Measurements from ENCODE around the gene ELFN1. TPM values are rescaled to one million over a fixed set of nuclear protein-coding genes. Genes with fewer than 3 reads are reported as not detected.

The ELFN1 gene
- polyA plus RNA-seq, 2 donors = 0.16 to 0.39 TPM

GRCh38 chr7:1725766-1726630 is 55.9 kb downstream of the ELFN1 start:
- 53 to 57% methylated on average over 25 of the region's 25 CpGs for WGBS, 2 donors
- H3K9me3 ChIP-seq (ENCODE audit: control insufficient read depth in 2 of 2, insufficient read depth in 1 of 2, low read depth in 1 of 2, low read length in 1 of 2) = peaks cover 5 to 17% of the 10 kb centered on the region in 2 donors
- no peak overlapping the region for H3K27ac ChIP-seq (ENCODE audit: low read depth in 2 of 2, low read length in 1 of 2)
- H3K27me3 ChIP-seq (ENCODE audit: control insufficient read depth in 1 of 2, insufficient read depth in 2 of 2, low read length in 2 of 2) = no peaks in the 10 kb centered on the region
- no peak overlapping the region for H3K4me3 ChIP-seq (ENCODE audit: low read depth in 1 of 2, low read length in 2 of 2)
- no peaks in the 10 kb centered on the region for H3K36me3 ChIP-seq (ENCODE audit: control insufficient read depth in 2 of 2, insufficient read depth in 2 of 2, low read length in 1 of 2)
- peaks cover 4 to 12% of the 10 kb centered on the region in 2 donors for H3K4me1 ChIP-seq (ENCODE audit: control insufficient read depth in 2 of 2, insufficient read depth in 2 of 2, low read length in 1 of 2)

GRCh38 chr7:1727079-1727478 is 57.0 kb downstream of the ELFN1 start:
- WGBS, 2 donors = 91 to 93% methylated on average over 2 of the region's 2 CpGs
- H3K27ac ChIP-seq (ENCODE audit: low read depth in 2 of 2, low read length in 1 of 2) = no peak overlapping the region
- no peaks in the 10 kb centered on the region for H3K27me3 ChIP-seq (ENCODE audit: control insufficient read depth in 1 of 2, insufficient read depth in 2 of 2, low read length in 2 of 2)
- peaks cover 3 to 7% of the 10 kb centered on the region in 2 donors for H3K4me1 ChIP-seq (ENCODE audit: control insufficient read depth in 2 of 2, insufficient read depth in 2 of 2, low read length in 1 of 2)
- peaks cover 5 to 17% of the 10 kb centered on the region in 2 donors for H3K9me3 ChIP-seq (ENCODE audit: control insufficient read depth in 2 of 2, insufficient read depth in 1 of 2, low read depth in 1 of 2, low read length in 1 of 2)
- H3K36me3 ChIP-seq (ENCODE audit: control insufficient read depth in 2 of 2, insufficient read depth in 2 of 2, low read length in 1 of 2) = no peaks in the 10 kb centered on the region
- no peak overlapping the region for H3K4me3 ChIP-seq (ENCODE audit: low read depth in 1 of 2, low read length in 2 of 2)

GRCh38 chr7:1727812-1728570 is 57.9 kb downstream of the ELFN1 start:
- H3K9me3 ChIP-seq (ENCODE audit: control insufficient read depth in 2 of 2, insufficient read depth in 1 of 2, low read depth in 1 of 2, low read length in 1 of 2) = peaks cover 5 to 17% of the 10 kb centered on the region in 2 donors
- 84 to 85% methylated on average over 15 of the region's 15 CpGs for WGBS, 2 donors

GRCh38 chr7:1729183-1729582 is 59.1 kb downstream of the ELFN1 start:
- Histone ChIP-seq H3K9me3 (ENCODE audit: control insufficient read depth in 2 of 2, insufficient read depth in 1 of 2, low read depth in 1 of 2, low read length in 1 of 2) (peaks cover 5 to 17% of the 10 kb centered on the region in 2 donors), H3K27me3 (ENCODE audit: control insufficient read depth in 1 of 2, insufficient read depth in 2 of 2, low read length in 2 of 2) (no peaks in the 10 kb centered on the region), H3K4me1 (ENCODE audit: control insufficient read depth in 2 of 2, insufficient read depth in 2 of 2, low read length in 1 of 2) (peaks cover 4 to 7% of the 10 kb centered on the region in 2 donors), H3K27ac (ENCODE audit: low read depth in 2 of 2, low read length in 1 of 2) (no peak overlapping the region), H3K4me3 (ENCODE audit: low read depth in 1 of 2, low read length in 2 of 2) (no peak overlapping the region), H3K36me3 (ENCODE audit: control insufficient read depth in 2 of 2, insufficient read depth in 2 of 2, low read length in 1 of 2) (no peaks in the 10 kb centered on the region)
- 87 to 92% methylated on average over 8 of the region's 8 CpGs for WGBS, 2 donors

More at GRCh38 chr7:1727812-1728570, 57.9 kb downstream of the ELFN1 start:
- H3K4me3 ChIP-seq (ENCODE audit: low read depth in 1 of 2, low read length in 2 of 2) = no peak overlapping the region
- H3K36me3 ChIP-seq (ENCODE audit: control insufficient read depth in 2 of 2, insufficient read depth in 2 of 2, low read length in 1 of 2) = no peaks in the 10 kb centered on the region
- no peaks in the 10 kb centered on the region for H3K27me3 ChIP-seq (ENCODE audit: control insufficient read depth in 1 of 2, insufficient read depth in 2 of 2, low read length in 2 of 2)
- H3K27ac ChIP-seq (ENCODE audit: low read depth in 2 of 2, low read length in 1 of 2) = no peak overlapping the region
- peaks cover 4 to 7% of the 10 kb centered on the region in 2 donors for H3K4me1 ChIP-seq (ENCODE audit: control insufficient read depth in 2 of 2, insufficient read depth in 2 of 2, low read length in 1 of 2)

GRCh38 chr7:1729773-1730172 is 59.7 kb downstream of the ELFN1 start:
- H3K4me1 ChIP-seq (ENCODE audit: control insufficient read depth in 2 of 2, insufficient read depth in 2 of 2, low read length in 1 of 2) = peaks cover 4 to 7% of the 10 kb centered on the region in 2 donors
- no peaks in the 10 kb centered on the region for H3K36me3 ChIP-seq (ENCODE audit: control insufficient read depth in 2 of 2, insufficient read depth in 2 of 2, low read length in 1 of 2)
- 82 to 88% methylated on average over 16 of the region's 16 CpGs for WGBS, 2 donors
- H3K9me3 ChIP-seq (ENCODE audit: control insufficient read depth in 2 of 2, insufficient read depth in 1 of 2, low read depth in 1 of 2, low read length in 1 of 2) = peaks cover 5 to 17% of the 10 kb centered on the region in 2 donors
- no peak overlapping the region for H3K4me3 ChIP-seq (ENCODE audit: low read depth in 1 of 2, low read length in 2 of 2)
- no peaks in the 10 kb centered on the region for H3K27me3 ChIP-seq (ENCODE audit: control insufficient read depth in 1 of 2, insufficient read depth in 2 of 2, low read length in 2 of 2)
- H3K27ac ChIP-seq (ENCODE audit: low read depth in 2 of 2, low read length in 1 of 2) = no peak overlapping the region

- 93 to 96% methylated on average over 7 of the region's 7 CpGs for WGBS, 2 donors
- Histone ChIP-seq H3K9me3 (ENCODE audit: control insufficient read depth in 2 of 2, insufficient read depth in 1 of 2, low read depth in 1 of 2, low read length in 1 of 2) (peaks cover 5 to 15% of the 10 kb centered on the region in 2 donors), H3K4me3 (ENCODE audit: low read depth in 1 of 2, low read length in 2 of 2) (no peak overlapping the region), H3K4me1 (ENCODE audit: control insufficient read depth in 2 of 2, insufficient read depth in 2 of 2, low read length in 1 of 2) (peaks cover 0 to 2% of the 10 kb centered on the region in 2 donors), H3K27ac (ENCODE audit: low read depth in 2 of 2, low read length in 1 of 2) (no peak overlapping the region), H3K36me3 (ENCODE audit: control insufficient read depth in 2 of 2, insufficient read depth in 2 of 2, low read length in 1 of 2) (no peaks in the 10 kb centered on the region), H3K27me3 (ENCODE audit: control insufficient read depth in 1 of 2, insufficient read depth in 2 of 2, low read length in 2 of 2) (no peaks in the 10 kb centered on the region)
Observed at GRCh38 chr7:1732072-1732471, 62.0 kb downstream of the ELFN1 start.

- H3K9me3 ChIP-seq (ENCODE audit: control insufficient read depth in 2 of 2, insufficient read depth in 1 of 2, low read depth in 1 of 2, low read length in 1 of 2) = peaks cover 5 to 15% of the 10 kb centered on the region in 2 donors
- no peaks in the 10 kb centered on the region for H3K27me3 ChIP-seq (ENCODE audit: control insufficient read depth in 1 of 2, insufficient read depth in 2 of 2, low read length in 2 of 2)
- no peaks in the 10 kb centered on the region for H3K36me3 ChIP-seq (ENCODE audit: control insufficient read depth in 2 of 2, insufficient read depth in 2 of 2, low read length in 1 of 2)
- WGBS, 2 donors = 82 to 86% methylated on average over 10 of the region's 10 CpGs
- H3K4me1 ChIP-seq (ENCODE audit: control insufficient read depth in 2 of 2, insufficient read depth in 2 of 2, low read length in 1 of 2) = peaks cover 0 to 2% of the 10 kb centered on the region in 2 donors
- H3K27ac ChIP-seq (ENCODE audit: low read depth in 2 of 2, low read length in 1 of 2) = no peak overlapping the region
- H3K4me3 ChIP-seq (ENCODE audit: low read depth in 1 of 2, low read length in 2 of 2) = no peak overlapping the region
Observed at GRCh38 chr7:1732645-1733044, 62.6 kb downstream of the ELFN1 start.

GRCh38 chr7:1733206-1733907 is 63.3 kb downstream of the ELFN1 start:
- WGBS, 2 donors = 71 to 79% methylated on average over 19 of the region's 19 CpGs
- H3K27ac ChIP-seq (ENCODE audit: low read depth in 2 of 2, low read length in 1 of 2) = no peak overlapping the region
- H3K27me3 ChIP-seq (ENCODE audit: control insufficient read depth in 1 of 2, insufficient read depth in 2 of 2, low read length in 2 of 2) = no peaks in the 10 kb centered on the region
- H3K36me3 ChIP-seq (ENCODE audit: control insufficient read depth in 2 of 2, insufficient read depth in 2 of 2, low read length in 1 of 2) = no peaks in the 10 kb centered on the region
- peaks cover 5 to 12% of the 10 kb centered on the region in 2 donors for H3K9me3 ChIP-seq (ENCODE audit: control insufficient read depth in 2 of 2, insufficient read depth in 1 of 2, low read depth in 1 of 2, low read length in 1 of 2)
- H3K4me1 ChIP-seq (ENCODE audit: control insufficient read depth in 2 of 2, insufficient read depth in 2 of 2, low read length in 1 of 2) = peaks cover 0 to 2% of the 10 kb centered on the region in 2 donors
- no peak overlapping the region for H3K4me3 ChIP-seq (ENCODE audit: low read depth in 1 of 2, low read length in 2 of 2)

Measured in esophagus (tissue), 2 donors.